Activated CD4-positive, alpha-beta T cell treated with anti-CD3 and anti-CD28 coated beads, Interleukin-2, Interleukin-4, amounts not matched to agents 100 ng/mL and 50 ng/mL, durations not matched to agents 16 hours and 8 hours (primary cell): ENCODE data around the gene HAVCR1.
A peak's percentile ranks its signal among the peaks of the same experiment; 100 is the strongest.
"Not testable (repeated sequence)": the region's sequence is repeated elsewhere in the genome, so short reads cannot be mapped to it uniquely, and the experiment has no call there.

Experiments used
- DNase-seq: peaks from one replicate; pipeline ENCODE4 v3.0.0-alpha.2; 2020; ENCODE audit warnings: low spot score

Gene HAVCR1

GRCh38 chr5:157049605-157050004 is 9.3 kb downstream of the HAVCR1 start:
- no peak for DNase-seq

DNA sequence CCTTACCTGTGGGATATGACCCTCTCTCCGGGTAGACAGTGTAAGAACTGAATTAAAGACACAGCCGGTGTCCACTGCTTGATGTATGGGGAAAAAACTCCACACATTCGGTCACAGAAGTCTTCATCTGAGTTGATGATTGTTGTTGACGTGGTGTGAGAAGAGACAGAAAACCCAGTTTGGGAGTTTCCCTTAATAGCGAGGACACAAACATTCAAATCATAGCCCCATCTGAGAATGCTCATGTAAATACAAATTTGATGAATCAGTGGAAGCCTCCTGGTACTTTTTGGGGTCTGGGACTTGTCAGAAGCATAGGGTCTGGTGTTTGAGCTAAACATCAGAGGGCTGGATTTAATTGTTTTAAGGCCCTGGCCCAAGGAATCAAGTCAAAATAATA is 11.0 kb downstream of the HAVCR1 start:
- no peak for DNase-seq

DNA sequence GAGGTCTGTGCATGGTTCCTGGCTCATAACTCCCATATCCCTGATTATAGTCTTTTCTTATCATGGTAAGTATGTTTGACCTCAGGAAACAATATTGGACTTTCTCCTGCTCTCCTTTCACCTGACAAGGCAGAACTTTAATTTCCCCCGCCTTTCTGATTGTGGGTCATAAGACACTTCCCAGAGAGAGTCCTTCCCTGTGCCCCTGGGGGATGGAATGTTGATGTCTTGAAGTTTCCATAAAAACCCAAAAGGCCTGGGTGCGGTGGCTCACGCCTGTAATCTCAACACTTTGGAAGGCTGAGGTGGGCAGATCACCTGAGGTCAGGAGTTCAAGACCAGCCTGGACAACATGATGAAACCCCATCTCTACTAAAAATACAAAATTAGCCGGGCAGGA is 11.9 kb downstream of the HAVCR1 start:
- DNase-seq = not testable (repeated sequence)

DNA sequence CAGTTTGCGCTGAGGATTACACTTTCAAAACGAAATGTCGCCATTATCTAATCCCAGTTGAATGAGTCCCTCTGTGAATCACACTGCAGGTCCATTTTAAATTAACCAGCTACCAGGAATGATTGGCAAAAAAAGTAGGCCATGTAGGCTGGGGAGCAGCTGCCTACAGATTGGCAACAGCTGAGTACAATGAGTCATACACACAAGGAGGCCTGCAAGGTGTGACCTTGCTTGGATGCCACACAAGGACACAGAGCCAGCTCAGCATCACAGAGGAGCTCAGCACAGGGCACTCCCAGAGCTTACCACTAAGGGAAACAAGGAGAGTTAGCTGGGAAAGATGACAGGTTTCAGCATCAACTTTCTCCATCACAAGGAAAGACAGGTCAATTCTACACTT is 12.9 kb downstream of the HAVCR1 start:
- DNase-seq = no peak

- DNase-seq = no peak
Observed at GRCh38 chr5:157045601-157046000, 13.3 kb downstream of the HAVCR1 start.

DNA sequence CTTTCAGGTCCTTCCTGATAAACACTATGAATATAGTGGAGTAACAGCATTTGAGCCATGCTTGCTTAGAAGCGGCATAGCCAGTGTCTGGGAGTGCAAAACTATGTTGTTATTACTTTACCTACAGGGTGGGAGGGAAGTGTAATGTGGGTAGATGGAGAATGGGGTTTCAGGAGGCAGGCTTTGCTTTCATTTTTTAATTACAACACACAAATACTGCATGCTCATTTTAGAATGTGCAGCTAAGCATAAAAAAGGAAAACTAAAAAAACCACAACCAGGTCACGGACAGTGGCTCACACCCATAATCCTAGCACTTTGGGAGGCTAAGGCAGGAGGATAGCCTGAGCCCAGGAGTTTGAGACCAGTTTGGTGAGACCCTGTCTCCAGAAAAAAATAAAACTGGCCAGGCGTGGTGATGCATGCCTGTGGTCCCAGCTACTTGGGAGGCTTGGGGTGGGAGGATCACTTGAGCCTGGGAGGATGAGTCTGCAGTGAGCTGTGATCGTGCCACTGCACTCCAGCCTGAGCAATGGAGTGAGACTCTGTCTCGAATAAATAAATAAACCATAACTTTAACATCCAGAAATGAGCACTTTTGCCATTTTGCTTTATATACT is 20.2 kb downstream of the HAVCR1 start:
- no peak for DNase-seq

- DNase-seq = not testable (repeated sequence)
Observed at GRCh38 chr5:157034106-157035072, 24.5 kb downstream of the HAVCR1 start.

DNA sequence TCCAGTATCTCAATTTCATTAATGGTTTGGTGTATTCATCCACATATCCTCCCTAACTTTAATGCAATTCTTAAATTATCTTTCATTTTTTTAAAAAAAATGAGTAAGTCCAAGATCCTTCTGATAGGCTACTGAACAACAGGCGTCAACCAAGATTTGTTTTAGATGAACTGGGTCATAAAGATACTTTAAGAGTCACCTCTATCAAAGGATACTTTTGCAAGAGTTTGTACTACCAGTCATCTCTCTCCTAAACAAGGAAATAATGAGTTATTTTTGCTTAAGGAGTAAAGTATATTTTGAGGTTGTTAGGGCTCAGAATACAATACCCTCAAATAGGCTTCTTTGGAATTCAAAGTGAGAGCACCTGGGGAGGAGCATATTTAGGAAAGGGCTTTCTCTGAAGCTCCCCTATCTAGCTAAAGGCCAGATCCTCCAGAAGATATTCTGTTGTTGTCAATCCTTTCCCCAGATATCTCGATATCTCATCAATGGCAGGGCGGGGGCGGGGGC is 25.8 kb downstream of the HAVCR1 start:
- no peak for DNase-seq

DNA sequence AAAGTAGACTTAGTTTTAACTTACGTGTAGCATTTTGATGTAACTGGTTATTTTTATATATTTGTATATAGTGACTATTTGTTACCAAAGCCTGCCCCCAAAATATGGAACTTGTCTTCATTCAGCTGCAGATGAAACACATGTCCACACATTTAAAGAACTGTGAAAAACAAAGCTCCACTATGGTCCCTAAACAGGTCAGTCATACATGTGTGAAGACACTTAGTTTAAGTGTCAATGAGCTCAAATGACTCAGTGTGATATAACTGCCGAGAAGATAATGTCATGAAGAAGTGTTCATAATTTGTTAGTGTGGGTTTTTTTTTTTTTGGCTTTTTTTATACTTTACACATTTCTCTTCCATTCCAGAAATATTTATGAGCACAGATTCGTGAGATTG is 28.2 kb downstream of the HAVCR1 start:
- peak; percentile 40 for DNase-seq

DNA sequence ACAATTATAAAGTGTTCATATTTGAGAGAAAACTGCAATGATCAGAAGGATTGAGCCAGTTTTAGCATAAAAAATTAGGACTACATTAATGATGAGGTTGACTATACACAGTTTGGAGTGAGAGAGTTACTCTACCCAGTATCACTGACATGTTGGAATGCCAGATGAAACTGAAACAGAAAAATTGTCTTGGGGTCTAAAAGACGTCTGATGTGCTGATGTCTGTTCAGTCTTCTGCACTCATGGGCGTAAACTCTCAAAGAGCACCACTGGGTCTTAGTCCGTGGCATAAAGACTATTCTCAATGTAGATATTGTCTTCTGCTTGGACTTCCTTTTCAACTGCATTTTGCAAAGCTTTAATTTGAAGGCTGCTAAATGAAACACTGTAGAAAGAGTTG is 29.5 kb downstream of the HAVCR1 start:
- DNase-seq = no peak

DNA sequence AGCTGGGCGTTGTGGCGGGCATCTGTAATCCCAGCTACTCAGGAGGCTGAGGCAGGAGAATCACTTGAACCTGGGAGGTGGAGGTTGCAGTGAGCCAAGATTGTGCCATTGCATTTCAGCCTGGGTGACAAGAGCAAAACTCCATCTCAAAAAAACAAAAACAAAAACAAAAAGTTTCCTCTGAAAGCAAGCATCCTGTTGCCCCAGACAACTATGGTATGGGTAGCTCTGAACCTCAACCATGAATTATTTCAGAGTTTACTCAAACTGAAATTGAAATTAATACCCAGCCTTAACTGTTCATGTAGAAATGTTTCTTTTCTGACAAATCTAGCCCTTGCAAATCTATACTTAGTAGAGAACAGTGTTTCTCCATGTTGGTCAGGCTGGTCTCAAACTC is 31.3 kb downstream of the HAVCR1 start:
- peak; percentile 69 for DNase-seq

- DNase-seq = no peak
Observed at GRCh38 chr5:157026789-157027424, 32.0 kb downstream of the HAVCR1 start.

DNA sequence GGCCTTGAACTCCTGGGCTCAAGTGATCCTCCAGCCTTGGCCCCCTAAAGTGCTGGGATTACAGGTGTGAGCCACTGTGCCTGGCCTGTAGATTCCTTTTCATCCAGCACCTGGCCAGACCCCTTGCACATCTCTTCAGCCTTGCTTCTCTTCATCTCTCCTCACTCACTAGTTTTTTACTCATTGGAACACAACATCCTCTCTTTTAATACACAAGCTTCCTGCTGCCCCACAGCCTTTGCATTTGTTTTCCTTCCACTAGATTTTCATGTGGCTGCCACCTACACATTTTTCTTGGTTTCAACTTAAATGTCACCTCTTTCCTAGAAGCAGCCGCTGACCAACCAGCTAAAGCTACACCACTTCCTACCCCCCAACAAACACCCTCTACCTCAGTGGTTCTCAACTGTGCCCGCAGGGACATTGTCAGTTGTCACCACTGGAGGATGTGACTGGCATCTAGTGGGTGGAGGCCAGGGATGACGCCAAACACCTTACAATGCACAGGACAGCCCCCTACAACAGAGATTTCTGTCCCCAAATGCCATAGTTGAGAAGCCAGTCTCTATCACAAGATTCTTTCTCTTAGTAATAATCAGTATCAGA is 33.7 kb downstream of the HAVCR1 start:
- DNase-seq = peak; percentile 90

DNA sequence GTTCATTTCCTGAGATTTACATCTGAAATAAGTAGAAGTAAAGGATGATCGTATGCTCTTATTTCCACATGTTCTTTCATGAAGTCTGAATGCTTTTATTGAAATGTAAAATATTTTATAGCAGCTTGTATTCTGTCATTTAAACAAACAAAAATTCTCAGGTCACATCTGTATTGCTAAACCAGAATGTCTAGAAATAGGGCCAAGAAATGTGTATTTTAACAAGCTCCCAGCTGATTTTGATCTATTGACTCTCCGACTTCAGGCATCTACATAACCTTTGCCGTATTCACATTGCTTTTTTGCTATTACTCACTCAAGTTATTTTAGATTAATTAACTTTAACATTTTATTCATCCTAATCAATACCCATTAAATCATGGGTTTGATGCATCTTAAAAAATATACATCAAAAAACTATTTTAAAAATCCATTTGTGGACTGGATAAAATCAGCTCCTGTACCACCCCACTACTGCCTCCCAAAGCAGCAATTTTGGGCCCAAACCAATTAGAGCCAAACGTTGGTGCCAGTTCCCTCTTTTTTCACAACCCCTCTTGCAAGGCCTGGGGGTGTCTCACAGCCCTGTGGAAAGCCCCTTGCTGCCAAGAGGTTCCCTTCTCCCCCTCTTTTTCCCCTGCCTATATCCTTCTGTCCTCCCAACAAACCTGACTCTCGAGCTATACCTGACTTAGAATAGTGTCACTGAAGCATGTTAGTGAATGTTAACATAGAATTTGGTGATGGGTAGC is 34.5 kb downstream of the HAVCR1 start:
- DNase-seq = no peak

DNA sequence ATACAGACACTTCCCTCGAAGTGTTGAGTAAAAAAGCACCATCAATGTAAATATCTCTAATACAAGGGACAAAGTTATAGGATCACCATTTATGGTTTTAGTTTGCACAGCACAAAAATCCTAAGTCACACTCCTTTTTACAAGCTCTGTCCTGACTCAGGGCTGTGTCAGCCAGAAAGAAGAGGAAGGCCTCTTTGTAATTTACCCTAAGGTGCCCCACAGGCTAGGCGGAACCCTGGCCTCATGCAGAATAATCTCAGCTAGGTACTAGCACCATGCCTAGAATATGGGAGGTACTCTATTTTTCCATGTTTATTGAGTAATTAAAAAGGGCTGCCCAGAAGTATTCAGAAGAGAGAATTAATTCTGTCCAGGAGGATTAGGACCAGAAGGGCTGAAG is 36.9 kb downstream of the HAVCR1 start:
- no peak for DNase-seq

DNA sequence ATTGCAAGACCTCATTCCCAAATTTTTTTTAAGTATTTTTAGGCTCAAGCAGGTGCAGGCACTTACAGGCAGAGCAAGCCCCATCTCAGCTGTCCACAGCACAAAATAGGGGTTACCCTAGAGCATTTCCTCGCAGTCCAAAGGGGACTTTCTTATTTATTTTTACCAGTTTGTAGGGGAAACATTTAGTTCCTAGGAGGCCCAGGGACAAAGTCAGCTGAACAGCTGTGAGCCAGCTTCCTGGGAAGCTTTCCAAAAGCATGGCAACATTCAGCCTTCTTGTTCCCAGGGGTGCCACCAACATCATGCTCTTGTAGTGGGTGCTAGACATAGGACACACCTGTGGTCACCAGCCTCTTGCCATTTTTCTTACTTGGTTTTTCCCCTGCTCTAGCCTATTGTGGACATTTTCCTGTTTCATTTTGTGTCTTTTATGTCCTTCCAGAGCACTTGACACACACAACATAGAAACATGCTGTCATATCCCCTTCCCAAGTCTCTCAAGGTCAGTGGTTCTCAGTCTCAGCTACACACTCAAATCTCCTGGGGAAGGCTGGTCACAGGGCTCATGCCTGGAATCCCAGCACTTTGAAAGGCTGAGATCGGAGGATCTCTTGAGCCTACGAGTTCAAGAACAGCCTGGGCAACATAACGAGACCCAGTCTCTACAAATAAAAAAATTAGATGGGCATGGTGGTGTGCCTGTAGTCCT is 38.2 kb downstream of the HAVCR1 start:
- no peak for DNase-seq

DNA sequence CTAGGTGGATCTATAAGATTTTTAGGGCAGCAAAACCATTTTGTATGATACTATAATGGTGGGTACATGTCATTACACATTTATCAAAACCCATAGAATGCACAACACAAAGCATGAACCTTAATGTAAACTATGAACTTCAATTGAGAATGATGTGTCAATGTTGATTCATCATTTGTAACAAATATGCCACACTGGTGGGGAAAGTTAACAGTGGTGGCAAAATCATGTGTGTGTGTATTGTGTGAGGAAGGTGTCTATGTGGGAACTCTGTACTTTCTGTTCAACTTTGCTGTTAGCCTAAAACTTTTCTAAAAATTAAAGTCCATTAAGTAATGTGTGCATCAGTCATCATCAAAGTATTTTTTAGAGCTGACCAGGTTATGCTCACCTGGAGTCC is 38.9 kb downstream of the HAVCR1 start:
- no peak for DNase-seq

- not testable (repeated sequence) for DNase-seq
Observed at GRCh38 chr5:157014143-157014542, 44.8 kb downstream of the HAVCR1 start.

DNA sequence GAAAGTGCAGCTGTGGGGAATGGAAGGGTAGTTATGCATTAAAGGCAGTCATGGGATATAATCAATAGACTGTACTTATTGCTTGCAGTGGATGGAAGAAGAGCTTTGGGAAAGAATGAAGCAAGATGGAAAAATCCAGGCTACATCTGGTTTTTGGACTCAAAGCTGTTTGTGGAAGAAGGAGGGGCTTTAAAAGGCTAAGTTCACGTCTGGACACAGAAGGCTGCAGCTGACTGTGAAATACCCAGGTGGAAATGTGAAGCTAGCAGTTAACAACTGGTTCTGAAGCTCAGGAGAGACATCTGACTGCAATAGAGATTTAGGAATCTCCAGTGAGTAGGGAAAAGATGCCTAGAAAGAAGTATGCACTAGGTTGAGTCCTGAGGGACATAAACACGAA is 52.7 kb downstream of the HAVCR1 start:
- no peak for DNase-seq

- no peak for DNase-seq
Observed at GRCh38 chr5:157004893-157005551, 53.9 kb downstream of the HAVCR1 start.
